Stimulated activated CD4-positive, alpha-beta T cell treated with anti-CD3 and anti-CD28 coated beads, Interleukin-12 subunit alpha, Interleukin-12 subunit beta, amount 100 ng/mL, for 4 hours (primary cell): ENCODE results near the gene HS3ST4.

Experiments used
- DNase-seq: peaks from one replicate; pipeline ENCODE4 v3.0.0-alpha.2; 2020

The HS3ST4 gene

DNA sequence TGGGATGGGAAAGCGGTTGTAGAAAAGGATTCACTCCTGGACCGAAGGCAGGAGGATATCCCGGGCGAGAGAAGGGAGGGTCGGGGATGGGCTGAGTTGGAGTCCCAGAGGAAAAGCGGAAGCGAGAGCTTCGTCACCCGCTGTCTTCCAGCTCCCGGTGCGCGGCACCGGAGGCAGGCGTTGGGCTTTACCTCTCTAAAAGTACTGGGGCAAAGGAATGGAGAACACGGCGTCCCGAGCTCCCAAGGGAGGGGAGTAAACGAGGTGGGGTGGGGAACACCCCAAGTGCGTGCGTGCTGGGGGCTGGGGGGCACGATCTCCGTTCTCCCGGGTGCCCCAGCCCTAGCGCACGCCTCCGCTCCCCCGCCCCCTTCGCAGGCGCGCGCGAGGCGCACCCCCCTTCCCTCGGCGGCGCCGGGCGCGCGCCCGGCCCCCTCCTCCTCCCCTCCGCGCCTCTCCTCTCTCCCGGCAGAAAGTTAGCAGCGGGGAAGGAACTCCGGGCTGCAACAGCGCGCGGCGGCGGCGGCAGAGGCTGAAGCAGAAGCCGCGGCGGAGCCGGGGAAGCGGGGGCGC is at the start of gene HS3ST4:
Gene HS3ST4, plus strand, starts transcription at position 441 of the 573 bp plus-strand sequence.
- no peak for DNase-seq

DNA sequence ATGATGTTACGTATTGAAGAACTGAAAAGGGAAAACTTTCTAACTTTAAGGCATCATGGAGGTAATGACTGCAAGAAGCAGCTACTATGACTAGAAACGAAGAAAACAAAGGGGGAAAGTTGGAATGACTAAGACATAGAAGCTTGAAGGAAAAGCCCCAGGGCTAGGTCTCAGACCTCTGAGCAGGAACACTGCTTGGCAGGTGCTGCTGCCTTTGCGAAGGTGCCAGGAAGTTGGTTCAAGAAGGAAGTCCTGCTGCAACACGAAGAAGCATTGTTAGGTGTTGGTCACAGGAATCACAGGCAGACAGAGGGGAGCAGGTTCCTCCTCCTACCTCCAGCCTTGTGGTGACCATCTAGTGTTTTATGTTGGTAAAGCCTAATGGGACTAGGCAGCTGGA is 48.1 kb upstream of the HS3ST4 start:
- DNase-seq = no peak

DNA sequence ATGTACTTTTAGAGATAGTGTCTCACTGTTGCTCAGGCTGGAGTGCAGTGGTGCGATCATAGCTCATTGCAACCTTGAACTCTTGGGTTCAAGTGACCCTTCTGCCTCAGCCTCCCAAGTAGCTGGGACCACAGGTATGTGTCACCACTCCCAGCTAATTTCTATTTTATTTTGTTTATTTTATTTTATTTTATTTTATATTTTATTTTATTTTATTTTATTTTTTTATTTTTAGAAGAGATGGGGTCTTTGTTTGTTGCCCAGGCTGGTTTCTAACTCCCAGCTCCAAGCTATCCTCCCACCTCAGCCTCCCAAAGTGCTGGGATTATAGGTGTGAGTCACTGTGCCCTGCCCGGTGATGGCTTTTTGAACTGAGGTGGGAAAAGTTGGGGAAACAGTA is 35.1 kb upstream of the HS3ST4 start:
- DNase-seq = no peak

DNA sequence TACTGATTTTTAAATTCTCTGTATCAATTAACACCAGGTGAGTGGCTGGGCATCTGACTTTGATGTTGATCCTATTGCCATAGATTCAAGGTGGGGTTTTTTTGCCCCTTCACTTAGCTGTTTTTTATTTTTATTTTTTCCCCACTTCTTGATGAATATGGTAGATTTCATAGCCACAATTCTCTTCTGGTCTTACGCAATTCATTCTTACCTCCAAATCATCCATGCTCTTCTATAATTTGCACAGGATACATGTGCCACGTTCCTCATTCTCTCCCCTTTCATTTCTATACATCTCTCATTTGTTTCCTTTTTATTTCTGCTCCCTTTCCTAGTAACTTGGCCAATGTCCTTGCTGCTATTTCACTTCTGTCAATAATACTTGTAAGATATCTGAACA is 14.9 kb upstream of the HS3ST4 start:
- no peak for DNase-seq

GRCh38 chr16:25679511-25679910 is 12.2 kb upstream of the HS3ST4 start:
- DNase-seq = no peak

DNA sequence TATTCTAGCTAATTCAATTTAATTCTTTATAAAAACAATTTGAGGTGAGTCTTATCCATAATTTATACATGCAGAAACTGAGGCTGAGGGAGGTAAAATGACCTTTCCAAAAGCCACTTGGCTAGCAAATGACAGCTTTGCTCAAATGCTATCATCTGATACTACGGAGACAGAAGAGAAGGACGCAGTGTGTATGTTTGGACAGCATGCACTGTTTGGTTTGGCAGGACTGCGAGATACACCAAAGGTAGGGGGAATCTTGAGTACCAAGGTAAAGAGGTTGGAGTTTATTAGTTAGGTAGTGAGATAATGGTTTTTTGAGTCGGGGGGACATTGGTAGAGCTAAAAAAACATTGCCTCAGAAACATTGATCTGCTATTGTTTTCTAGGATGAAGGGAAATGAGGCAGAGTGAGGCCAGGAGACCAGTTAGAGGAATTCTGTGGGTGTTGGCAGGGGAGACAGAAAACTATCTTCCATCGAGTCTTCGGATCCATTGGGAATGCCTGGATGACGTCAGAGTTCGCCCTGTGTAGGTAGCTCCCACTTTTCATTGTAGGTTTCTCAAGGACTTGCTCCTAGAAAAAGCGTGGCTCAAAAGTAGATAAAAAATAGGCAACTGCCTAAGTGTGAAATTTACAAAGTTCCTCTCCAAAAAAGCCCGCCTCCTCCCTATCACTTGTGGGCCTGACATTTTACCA is 2.5 kb upstream of the HS3ST4 start:
- DNase-seq = no peak

GRCh38 chr16:25690552-25691143 is 1.1 kb upstream of the HS3ST4 start:
- DNase-seq = no peak

DNA sequence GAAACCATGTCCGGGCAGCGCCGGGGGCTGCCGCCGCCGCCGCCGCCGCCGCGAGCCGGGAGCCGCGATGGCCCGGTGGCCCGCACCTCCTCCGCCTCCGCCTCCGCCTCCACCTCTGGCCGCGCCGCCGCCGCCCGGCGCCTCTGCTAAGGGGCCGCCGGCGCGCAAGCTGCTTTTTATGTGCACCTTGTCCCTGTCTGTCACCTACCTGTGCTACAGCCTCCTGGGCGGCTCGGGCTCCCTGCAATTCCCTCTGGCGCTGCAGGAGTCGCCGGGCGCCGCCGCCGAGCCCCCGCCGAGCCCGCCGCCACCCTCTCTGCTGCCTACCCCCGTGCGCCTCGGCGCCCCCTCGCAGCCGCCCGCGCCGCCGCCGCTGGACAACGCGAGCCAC is 587 bp downstream of the HS3ST4 start:
- DNase-seq = no peak

DNA sequence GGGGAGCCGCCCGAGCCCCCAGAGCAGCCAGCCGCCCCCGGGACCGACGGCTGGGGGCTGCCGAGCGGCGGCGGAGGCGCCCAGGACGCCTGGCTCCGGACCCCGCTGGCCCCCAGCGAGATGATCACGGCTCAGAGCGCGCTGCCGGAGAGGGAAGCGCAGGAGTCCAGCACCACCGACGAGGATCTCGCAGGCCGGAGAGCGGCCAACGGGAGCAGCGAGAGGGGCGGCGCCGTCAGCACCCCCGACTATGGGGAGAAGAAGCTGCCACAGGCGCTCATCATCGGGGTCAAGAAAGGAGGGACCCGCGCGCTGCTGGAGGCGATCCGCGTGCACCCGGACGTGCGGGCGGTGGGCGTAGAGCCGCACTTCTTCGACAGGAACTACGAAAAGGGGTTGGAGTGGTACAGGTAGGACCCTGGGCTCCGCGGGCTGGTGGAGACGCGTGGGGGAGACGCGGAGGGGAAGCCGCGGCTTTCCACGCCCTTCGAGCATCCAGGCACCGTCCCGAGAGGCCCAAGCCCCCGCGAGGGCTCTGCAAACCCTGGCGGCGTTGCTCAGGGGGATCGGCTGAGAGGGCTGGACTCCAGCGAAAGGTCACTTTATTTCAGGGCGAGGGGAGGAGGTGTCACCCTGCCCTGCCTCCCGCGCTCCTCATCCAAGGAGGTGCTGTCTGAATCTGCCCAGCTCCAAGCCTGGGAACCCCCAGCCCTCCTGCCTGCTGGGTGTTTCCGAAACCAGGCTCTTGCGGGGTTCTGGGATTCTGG is 1.2 kb downstream of the HS3ST4 start:
- DNase-seq = no peak

GRCh38 chr16:25693631-25694030 is 1.9 kb downstream of the HS3ST4 start:
- no peak for DNase-seq

DNA sequence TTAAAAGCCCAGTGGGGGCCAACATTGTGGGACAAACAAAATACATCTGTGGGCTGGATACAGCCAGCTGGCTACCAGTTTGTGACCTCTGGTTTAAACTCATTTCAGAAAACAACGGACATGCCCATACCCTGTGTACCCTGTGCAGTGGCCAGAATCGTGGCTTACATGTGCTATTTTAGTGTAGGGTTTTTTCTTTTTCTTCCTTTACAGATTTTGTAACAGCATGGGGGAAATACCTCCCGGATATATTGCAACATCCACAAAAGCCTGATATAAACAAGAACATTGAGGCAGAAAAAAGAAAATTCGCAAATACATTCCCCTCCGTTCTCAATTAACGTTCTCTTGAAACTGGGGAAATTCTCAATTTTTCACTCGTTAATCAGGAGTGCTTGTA is 7.3 kb downstream of the HS3ST4 start:
- no peak for DNase-seq

DNA sequence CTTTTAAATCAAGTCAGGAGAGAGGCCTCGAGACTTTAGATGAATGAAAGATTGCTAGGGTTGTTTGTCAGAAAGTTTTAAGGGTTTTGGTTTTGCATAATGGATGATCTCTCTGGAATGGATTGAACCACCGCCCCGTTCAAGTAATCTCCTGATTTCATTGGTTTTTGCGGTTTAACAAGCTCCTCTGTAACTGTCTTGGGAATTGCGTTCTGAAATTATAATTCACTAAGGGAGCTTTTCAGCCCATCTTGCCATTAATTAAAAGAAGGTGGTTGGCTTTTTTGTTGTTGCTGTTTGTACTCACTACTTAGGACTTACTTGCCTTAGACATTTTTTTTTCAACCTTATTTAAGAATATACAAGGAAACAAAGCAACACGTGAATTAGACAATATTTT is 8.8 kb downstream of the HS3ST4 start:
- DNase-seq = no peak

- no peak for DNase-seq
Measured at GRCh38 chr16:25707553-25707952, 15.8 kb downstream of the HS3ST4 start.

DNA sequence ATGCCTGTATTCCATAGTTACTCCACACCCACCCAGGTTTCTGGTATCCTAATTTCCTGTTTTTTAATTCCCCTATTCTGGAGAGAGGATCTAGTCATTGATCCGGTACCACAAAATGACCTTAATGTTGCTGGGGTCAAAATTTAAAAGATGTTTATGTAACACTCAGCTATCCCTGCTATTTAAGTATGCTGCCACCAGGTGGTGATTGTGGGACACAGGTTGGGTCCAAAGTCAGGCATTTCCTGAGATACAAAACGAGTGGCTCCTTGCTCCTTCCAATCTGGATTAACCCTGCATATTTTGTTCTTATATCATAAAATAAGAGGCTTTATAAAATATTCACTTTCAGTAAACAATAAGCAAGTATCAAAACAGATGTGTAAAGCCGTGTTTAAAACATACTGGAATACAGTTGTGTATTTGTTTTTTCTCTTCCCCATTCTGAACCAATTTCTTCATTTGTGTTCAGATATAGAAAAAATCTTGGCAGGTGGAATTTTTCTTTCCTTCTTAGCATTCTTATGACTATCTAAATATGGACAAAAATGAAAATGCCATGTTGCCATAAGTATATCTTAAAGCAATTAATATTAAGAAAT is 16.3 kb downstream of the HS3ST4 start:
- DNase-seq = no peak

DNA sequence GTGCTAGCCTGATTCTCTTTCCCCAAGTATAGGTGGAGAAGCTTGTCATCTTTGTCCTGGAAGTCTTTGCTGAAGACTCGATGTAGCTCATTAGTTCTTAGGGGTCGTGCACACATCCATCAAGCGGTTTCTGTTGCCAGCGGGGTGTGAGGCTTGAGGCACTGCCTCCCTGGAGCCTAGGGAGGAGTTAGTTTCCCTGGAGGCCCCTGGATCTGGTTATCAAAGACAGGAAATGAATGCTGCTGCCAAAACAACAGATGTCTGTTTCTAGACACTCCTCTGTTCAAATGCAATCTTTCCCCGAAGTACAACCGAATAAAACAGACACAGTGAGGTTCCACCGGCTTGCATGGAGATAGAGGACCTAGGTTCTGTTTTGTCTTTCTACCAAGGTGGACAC is 17.5 kb downstream of the HS3ST4 start:
- no peak for DNase-seq

DNA sequence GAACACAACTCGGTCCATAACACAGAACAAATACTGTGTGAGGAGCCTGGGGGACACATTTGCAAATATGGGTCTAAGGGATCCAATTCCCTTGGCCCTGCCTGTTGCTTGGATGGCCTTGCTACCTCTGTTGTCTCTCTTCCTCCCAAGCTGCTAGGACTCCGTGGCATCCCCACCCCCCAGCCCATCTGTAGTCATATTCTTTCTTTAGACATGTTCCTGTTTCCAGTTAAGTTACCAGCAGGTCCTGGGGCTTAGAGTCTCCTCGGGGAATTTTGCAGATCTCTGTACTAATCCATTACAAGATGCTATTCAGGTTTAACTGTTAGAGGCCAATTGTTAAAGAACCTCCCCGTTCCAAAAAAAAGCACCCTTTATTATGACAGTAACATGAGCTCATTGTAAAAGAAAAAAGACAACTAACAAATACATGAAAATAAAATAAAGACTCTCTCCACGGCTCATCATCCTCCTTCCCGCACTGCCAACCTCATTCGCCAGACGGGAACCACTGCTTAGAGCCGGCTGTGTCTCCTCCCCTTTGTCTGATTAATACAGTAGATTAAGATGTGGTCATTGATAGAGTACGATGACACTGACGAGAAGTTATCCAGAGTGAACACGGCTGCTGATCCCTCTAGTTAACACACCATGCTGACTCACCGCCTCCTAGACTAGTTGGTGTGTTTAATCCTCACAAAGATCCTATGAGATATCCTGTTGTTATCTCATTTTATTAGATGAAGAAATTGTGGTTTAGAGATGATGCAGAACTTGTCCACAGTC is 22.2 kb downstream of the HS3ST4 start:
- DNase-seq = no peak

DNA sequence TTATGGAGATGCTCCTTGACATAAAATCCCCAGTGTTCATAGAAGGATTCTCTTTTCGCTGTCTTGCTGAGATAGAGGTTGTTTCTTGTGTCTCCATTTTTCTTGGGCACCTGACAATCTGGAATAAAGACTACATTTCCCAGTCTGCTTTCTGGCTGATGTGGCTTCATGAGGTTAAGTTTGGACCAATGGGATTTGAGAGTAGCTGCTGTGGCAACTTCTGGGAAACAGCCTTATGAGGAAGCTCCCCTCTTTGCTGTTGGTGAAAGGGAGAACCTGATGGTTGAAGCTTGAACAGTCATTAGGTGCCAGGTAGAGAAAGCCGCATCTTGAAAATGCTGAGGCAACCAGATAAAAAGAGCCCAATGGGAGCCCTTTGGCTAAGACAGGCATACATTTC is 24.4 kb downstream of the HS3ST4 start:
- no peak for DNase-seq

- no peak for DNase-seq
Measured at GRCh38 chr16:25721439-25721838, 29.7 kb downstream of the HS3ST4 start.

- no peak for DNase-seq
Measured at GRCh38 chr16:25726430-25727098, 34.8 kb downstream of the HS3ST4 start.

DNA sequence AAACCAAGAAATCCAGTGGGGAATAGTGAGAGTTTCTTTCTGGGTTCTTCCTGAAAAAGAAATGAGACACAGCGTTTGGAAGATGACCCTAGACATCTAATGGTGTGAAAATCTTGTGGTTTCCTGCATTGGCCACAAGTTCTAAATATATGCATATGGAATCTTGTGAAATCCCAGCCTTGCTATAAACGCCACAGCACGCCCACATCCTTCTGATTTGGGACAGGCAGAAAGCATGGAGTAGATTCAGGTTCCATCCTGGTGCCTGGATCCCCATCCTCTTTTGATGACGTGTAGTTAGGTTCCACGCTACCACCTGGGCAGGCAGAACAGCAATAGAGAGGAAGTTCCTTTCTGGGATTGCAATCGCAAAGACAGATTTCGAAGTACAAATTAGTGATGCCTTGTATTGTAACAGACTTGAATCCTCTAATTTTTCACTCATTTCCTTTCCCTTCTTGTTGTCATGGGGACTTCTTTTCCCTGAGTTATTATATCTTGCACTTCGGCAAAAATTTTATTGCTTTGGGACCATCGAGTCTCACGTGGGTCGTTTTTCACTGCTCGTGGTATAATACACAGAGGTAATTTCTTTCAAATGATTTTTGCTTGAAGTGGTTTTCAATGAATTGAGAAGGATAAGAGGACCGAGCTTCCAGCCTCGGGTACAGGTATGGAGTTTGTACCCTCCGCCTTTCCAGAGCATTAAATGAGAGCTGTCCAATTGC is 37.6 kb downstream of the HS3ST4 start:
- no peak for DNase-seq

DNA sequence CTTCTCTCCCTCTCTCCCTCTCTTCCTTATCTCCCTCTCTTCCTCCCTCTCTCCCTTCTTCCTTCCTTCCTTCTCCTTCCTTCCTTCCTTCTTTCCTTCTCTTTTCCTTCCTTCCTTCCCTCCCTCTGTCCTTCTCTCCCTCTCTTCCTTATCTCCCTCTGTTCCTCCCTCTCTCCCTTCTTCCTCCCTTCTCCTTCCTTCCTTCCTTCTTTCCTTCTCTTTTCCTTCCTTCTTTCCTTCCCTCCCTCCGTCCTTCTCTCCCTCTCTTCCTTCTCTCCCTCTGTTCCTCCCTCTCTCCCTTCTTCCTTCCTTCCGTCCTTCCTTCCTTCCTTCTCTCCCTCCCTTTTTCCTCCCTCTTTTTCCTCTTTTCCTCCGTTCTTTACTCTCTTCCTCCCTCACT is 38.6 kb downstream of the HS3ST4 start:
- no peak for DNase-seq
